Stimulated activated CD8-positive, alpha-beta memory T cell treated with anti-CD3 and anti-CD28 coated beads, Interleukin-7, amount 100 ng/mL, for 24 hours (primary cell): ENCODE measurements around the gene CHIC1.
"Not testable (repeated sequence)": the region's sequence is repeated elsewhere in the genome, so short reads cannot be mapped to it uniquely, and the experiment has no call there.

Experiments used
- DNase-seq: peaks from one replicate; pipeline ENCODE4 v3.0.0-alpha.2; 2020; ENCODE audit warnings: low read depth

The CHIC1 gene

DNA sequence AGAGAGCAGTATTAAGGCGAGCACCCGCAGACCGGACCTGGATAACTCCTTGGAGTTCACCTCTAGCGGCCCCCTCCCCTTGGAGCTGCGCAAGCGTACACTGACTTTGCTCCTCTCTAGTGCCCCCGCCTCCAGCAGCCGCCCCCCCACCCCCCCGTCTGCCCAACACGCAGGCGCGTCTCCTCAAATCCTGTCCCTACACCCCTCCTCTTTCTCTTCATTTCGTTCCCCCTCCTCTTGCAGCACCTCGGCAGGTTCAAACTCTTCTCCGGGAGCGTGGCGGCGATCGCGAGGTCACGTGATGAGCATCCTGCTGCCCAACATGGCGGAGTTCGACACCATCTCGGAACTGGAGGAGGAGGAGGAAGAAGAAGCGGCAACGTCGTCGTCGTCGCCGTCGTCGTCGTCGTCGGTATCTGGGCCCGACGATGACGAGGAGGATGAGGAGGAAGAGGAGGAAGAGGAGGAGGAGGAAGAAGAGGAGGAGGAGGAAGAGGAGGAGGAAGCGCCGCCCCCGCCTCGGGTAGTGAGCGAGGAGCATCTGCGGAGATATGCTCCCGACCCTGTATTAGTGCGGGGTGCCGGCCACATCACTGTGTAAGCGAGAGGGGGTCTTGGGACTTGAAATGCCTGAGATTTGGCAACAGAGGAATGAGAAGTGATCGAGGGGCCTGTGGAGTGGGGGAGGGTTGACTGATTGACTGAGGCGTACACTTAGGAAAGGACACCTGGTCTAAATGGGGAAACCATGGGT lies at the start of gene CHIC1:
Gene CHIC1 (plus strand): TSS at position 214 of the 754 bp plus-strand sequence. CDS start 88 bp downstream, at position 302.
- DNase-seq: peak; percentile 28

DNA sequence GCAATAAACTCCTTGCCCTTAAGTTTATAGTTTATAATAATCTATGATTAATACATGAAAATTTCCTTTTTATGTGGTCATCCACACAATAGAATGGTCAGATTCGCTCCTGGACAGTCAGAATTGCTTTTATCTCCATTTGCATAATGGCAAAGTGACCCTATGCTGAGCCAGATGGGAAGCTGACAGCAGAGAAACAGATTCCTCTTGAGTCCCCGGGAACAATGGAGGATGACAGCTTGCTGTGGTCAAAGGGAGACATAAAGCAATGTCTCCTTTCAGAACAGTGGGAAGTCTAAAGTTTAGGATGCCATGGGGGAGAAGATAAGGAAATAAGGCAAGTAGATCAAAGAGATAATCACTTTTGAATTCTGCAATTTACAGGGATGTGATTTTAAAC lies 40.2 kb upstream of the CHIC1 start:
- DNase-seq: not testable (repeated sequence)

DNA sequence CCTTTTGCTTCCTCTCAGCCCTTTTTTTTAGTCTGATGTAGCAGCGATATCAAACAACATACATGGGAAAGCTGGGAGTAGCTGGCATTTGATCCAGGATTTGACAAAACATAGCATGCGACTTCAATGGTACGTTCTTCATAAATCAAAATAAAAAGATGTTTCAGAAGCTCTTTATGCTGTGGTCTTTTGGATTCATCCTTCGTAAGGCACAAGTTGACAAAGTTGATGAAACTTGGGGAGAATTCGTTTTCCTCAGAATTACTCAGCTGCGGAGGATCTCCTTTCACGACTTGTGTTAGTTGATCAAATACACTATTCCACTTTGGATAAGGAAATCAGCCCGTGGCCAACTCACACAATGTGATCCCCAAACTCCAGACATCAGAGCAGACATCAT lies 38.1 kb upstream of the CHIC1 start:
- DNase-seq: no peak

DNA sequence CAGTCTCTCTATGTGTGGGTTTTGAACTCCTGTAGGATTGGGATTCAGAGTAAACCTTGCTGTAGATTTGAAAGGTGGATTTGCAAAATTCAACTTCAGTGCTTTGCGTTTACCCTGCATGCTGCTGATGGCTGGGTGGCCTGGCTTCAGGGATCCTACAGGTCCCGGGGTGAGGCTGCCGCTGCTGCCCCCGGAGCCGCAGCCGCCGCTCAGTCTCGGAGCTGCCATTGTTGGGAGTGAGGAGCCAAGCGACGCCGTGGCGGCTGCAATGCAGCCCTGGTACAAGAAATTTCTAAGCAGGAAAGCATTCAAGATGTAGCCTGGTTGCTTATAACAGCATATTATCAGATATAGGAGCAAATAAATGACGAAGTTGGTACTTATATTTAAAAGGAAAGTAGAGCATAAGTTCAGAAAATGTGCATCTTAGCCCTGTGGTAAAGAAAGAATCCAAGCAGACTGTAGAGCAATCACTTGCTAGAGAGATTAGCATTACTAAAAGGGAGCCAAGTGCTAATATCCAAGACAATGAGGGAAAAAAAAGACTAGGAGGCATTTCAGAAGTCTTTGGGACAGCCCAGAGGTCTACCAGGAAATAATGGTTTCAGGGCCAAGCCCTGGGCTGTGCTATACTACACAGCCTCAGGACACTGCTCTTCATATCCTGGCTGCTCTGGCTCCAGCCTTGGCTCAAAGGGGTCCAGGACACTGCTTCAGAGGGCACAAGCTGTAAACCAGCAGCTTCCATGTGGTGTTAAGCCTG lies 36.9 kb upstream of the CHIC1 start:
- DNase-seq: no peak

DNA sequence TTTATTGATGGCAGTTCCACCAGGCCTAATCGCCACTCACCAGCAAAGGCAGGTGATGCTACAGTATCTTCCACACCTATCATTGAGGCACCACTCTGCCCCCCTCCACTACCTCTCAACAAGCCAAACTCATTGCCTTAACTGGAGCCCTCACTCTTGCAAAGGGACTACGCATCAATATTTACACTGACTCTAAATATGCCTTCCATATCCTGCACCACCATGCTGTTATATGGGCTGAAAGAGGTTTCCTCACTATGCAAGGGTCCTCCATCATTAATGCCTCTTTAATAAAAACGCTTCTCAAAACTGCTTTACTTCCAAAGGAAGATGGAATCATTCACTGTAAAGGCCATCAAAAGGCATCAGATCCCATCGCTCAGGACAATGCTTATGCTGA lies 31.3 kb upstream of the CHIC1 start:
- not testable (repeated sequence) for DNase-seq

DNA sequence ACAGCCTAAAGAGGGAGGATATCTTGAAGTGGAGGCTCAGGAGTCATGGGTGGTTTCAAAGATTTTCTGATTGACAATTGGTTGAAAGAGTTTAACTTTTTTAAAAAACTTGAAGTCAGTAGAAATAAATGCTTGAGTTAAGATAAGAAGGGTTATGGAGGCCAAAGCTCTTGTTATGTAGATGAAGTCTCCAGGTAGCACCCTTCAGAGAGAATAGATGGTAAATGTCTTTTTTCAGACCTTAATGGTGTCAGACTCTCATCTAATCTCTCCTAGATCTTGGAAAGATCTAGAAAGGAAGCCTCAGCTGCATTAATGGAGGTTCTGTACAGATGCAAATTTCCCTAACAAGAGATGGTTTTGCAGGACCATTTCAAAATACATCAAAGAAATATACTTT lies 6.8 kb upstream of the CHIC1 start:
- no peak for DNase-seq

DNA sequence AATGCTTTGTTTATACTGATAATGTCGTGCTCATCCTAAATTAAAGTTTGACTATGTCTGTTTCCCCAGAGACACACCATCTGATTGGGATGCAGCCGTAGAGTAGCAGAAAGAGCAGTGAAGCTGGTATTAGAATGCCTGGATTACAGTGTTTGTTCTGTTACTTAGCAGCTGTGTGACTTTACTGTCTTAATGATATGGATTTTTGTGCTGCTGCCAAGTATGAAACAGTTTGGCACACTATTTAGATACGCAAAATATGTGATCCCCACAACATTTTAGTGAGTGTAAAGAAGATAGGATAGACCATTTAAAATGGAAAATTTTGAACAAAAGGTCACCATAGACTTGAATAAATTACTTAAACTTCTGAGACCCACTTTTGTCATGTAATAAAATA lies 1.2 kb upstream of the CHIC1 start:
- no peak for DNase-seq

DNA sequence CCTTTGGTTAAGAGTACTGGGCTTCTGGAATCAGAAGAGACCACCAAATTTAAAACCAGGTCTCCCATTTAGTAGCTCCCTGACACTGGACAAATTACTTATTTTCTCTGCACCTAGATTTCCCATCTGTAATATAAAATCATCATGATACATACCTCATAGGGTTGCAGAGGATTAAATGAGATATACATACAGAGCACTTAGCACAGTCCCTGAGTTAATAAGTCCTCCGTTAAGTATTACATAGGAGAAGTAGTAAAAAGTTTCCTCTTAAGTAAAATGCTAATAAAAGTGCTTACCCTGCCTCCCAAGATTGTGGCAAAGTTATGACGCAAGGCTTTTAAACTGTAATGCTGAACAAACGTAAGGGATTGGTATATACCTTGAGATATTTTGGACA lies 539 bp upstream of the CHIC1 start:
- DNase-seq: no peak

DNA sequence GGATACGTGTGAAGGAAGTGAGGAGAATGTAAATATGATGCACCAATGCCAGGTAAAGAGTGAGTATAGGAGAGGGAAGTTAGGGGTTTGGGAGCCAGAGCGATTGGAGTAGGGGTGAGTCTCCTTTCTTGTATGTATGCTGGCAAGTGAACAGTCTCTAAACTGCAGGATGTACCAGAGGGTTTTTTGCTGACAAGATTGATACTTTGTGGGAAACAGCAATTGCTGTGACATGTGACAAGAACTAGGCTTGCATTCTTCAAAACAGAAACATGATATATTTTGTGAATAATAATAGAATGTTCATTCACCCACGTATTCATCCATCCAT lies 706 bp downstream of the CHIC1 start:
- no peak for DNase-seq

DNA sequence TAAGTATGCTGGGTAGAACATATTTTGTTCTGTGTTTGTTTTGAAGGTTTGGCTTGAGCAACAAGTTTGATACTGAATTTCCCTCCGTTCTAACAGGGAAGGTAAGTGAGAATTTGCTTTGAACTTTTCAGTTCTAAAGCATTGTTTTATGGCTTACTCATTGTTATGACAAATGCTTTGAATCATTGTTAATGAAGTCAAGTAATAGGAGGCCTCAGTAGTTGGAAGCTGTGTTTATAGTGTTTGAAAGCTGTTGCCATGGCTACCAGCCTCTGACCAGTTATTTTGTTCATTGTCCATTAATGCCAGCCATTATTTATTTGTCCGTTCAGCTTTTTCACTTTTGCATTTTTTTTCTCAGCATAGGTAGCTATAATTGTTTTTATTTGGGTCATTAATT lies 14.4 kb downstream of the CHIC1 start:
- DNase-seq: no peak

DNA sequence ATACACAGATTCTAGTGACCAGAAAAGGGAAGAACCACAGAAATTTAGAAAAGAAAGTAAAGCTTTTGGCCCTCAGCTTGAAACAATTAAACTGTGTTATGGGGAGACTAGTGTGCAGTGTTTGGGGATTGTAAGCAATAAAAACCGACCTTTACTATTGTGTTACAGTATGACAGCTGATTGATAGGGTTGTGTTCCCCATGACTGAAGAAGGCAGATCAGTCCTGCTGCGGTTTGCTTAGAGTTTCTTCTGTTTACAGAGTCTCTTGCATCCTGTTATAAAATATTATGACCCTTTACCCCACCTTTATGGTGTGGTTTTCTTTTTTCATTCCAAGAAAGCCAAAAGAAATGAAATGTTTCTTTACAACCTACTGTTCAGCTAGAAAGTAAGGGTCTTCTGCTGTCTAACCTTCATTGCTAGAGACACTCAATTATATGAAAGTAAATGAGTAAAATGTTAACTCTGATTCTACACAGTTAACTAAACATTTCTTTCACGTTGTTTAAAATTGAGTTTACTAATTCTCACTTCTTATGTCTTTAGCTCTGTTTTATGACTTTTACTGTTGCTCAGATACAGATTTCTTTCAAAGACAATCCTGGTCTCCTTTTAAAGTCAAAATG lies 18.1 kb downstream of the CHIC1 start:
- no peak for DNase-seq

DNA sequence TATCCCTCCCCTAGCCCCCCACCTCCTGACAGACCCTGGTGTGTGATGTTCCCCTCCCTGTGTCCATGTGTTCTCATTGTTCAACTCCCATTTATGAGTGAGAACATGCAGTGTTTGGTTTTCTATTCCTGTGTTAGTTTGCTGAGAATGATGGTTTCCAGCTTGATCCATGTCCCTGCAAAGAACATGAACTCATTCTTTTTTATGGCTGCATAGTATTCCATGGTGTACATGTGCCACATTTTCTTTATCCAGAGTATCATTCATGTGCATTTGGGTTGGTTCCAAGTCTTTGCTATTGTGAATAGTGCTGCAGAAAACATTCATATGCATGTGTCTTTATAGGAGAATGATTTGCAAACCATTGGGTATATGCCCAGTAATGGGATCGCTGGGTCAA lies 34.8 kb downstream of the CHIC1 start:
- DNase-seq: not testable (repeated sequence)

DNA sequence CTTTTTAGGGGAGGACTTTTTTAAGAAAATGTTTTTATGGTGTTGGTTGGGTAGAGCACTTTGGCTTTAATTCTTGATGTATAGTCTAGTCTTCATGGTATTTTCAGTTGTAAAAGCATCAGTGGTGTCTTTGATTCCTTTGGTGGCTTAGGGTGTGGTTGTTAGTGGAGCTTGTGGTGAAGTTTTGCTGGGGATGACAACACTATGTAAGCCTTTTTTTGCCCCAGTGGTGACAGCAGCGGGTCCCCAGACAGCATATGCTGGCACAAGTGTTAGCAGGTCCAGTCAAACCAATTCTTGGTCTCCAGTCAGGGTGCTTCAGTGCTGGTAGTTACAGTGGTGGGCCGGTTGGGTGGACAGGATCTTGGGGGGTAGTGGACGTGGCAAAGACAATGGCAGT lies 52.0 kb downstream of the CHIC1 start:
- no peak for DNase-seq

DNA sequence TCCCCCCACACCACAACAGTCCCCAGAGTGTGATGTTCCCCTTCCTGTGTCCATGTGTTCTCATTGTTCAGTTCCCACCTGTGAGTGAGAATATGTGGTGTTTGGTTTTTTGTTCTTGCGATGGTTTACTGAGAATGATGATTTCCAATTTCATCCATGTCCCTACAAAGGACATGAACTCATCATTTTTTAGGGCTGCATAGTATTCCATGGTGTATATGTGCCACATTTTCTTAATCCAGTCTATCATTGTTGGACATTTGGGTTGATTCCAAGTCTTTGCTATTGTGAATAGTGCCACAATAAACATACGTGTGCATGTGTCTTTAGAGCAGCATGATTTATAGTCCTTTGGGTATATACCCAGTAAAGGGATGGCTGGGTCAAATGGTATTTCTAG lies 78.7 kb downstream of the CHIC1 start:
- not testable (repeated sequence) for DNase-seq

DNA sequence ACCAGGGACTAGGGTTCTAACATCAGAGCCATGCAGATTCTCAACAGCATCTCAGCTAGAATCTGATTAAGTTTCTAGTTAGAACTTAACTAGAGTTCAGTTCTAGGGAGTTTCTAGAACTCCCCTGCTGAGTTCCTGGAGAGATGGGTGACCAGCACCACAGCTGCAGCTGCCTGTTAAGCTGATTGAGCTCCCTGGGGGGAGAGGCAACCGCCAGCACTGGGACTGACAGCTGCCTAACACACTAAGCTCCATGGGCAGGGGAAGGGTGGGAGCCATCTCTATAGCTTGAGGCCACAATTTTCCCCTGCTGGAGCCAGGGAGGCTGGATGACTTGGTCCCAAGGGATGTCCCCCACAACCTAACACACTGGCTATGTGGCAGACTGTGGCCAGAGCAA lies 84.2 kb downstream of the CHIC1 start:
- DNase-seq: no peak

DNA sequence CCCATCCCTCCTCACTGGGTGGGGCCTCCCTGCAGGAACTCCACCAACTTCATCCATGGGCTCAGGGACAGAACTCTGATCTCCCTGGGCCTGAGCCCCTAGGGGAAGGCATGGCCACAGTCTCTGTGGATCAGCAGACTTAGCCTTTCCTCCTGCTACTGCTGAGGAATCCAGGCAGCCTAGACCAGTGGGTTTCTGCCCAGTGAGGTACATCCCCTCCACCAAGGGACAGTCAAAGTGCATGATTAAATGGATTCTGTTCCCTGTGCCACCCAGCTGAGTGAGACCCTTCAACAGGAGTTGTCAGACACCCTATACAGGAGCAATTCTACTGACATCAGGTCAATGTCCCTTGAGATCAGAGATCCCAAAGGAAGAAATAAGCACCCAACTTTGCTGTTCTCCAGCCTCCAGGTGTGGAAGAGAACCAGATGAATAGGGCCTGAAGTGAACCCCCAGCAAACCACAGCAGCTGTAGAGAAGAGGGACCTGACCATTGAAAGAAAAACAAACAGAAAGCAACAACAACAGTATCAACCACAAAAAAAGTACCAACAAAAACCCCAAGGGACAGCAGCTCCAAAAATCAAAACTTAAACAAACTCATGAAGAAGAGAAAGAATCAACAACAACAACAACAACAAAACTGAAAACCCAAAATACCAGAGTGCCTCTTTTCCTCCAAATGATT lies 84.8 kb downstream of the CHIC1 start:
- DNase-seq: no peak

DNA sequence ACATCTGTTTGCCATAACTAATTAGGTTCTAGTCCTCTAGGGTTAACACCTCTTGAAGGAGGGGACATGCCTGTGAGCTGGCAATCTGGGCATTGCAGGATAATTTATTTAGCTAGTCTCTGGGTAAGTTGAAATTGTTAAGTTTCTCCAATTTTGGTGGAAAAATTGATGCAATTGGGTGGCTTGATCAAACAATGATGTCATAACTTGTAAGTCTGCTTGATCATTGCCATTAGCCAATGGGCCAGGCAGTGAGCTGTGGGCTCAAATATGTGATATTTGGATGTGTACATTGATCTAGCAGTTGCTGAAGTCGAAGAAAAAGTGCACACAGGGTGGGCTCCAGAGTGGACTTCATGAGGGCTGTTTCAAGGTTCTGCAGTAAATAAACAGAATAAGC lies 98.3 kb downstream of the CHIC1 start:
- not testable (repeated sequence) for DNase-seq

DNA sequence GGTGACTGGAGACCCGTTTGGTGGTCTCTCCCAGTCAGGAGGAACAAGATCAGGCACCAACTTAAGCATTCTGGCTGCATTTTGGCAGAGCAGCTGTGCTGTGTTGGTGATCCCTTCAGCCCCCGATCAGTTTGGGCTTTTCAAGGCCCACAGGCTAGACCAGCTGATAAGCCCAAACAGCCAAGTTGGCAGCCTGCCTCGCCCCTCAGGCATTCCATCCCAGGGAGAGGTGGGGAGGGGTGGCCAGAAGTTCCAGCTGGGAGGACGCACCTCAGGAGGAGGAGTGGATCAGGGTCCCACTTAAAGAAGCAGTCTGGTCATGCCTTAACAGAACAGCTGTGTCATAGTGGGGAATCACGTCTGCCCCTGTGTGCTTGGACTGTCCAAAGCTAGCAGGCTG lies 105.8 kb downstream of the CHIC1 start:
- no peak for DNase-seq

DNA sequence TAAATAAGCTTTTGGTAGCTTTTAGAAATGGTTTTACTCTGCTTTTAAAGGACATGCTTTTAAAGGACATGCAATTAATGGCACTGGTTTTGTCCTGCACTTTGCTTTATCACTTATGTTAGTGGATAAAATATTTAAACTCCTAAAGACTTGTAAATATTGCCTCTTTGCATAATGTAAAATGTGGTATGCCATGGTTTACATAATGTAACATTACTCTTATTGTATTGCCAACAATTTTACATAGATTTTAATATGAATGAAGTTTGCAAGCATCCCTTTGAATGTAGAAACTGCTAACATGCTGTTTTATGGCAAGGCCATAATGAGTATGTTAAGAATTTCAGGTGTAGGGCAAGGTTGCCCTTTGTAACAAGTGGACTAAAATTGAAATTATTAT lies 118.4 kb downstream of the CHIC1 start:
- DNase-seq: no peak

DNA sequence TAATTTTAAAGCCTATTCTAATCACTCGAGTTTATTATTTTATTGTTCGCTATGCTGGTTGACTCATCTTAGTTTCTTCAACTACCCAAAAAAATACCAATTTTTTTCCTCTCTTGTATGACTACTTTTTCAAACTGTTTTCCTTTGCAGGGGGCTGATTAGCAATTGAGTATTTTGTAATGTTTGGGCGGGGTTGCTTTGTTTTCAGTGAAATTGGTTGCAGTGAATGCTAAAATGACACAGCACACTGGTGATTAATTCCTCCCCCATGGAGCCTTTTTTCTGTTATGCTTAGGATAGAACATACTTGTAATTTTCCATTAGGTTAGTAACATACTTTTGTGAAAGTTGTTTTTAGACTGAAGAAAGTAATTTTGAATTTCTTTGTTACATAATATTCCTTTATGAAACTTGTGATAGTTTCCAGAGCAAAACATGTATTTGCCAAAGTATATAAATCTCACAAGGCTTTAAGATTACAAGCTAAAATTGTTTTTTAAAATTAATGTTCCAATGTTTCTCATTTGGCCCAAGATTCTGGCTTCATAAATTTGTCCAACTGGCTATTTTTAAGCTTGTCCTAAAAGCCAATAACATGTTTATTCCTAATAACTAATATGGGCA lies 120.4 kb downstream of the CHIC1 start:
- DNase-seq: no peak

DNA sequence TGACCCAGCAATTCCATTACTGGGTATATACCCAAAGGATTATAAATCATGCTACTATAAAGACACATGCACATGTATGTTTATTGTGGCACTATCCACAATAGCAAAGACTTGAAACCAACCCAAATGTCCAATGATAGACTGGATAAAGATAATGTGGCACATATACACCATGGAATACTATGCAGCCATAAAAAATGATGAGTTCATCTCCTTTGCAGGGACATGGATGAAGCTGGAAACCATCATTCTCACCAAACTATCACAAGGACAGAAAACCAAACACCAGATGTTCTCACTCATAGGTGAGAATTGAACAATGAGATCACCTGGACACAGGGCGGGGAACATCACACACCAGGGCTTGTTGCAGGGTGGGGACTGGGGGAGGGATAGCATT lies 144.0 kb downstream of the CHIC1 start:
- not testable (repeated sequence) for DNase-seq

DNA sequence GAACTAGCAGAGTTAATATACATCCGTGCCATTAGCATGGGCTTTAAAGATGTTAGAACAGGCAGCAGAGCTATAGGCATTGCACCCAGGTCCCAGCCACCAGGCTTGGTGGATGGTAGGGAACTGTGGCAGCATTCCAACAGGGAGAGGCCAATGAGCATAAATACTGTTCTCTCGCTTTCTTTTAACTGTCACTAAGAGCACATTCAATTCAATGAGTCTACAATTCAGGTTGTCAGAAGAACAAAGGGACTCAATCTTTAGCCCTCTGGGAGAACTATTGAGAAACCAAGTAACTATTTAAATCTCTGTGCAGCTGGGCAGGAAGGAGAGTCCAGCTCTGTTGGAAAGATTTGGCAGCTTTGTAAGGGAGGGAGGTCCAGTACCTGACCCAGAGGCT lies 165.6 kb downstream of the CHIC1 start:
- DNase-seq: no peak
